Ishikawa (cell line): ENCODE measurements around the gene EDEM1.

Source experiments
- CREB1 ChIP-seq: IDR thresholded peaks from 2 replicates; pipeline ENCODE4 v1.6.1; 2012; ENCODE audit warnings: low read depth
- EP300 ChIP-seq: IDR thresholded peaks from 2 replicates; pipeline ENCODE4 v1.6.1; 2012; ENCODE audit warnings: borderline replicate concordance
- FOXM1 ChIP-seq: IDR thresholded peaks from 2 replicates; pipeline ENCODE4 v1.6.1; 2012; ENCODE audit warnings: low read depth, borderline replicate concordance
- NFIC ChIP-seq: IDR thresholded peaks from 2 replicates; pipeline ENCODE4 v1.6.1; 2012
- TAF1 ChIP-seq: IDR thresholded peaks from 2 replicates; pipeline ENCODE4 v1.6.1; 2012; ENCODE audit warnings: low read depth, mild to moderate bottlenecking
- TEAD4 ChIP-seq: IDR thresholded peaks from 2 replicates; pipeline ENCODE4 v1.6.1; 2012
- YY1 ChIP-seq: IDR thresholded peaks from 2 replicates; pipeline ENCODE4 v1.6.1; 2012; ENCODE audit warnings: low read depth
- ZBTB7A ChIP-seq: IDR thresholded peaks from 2 replicates; pipeline ENCODE4 v1.6.1; 2012; ENCODE audit warnings: low read depth
- TF ChIP-seq, protein P1 (sequence below): IDR thresholded peaks from 2 replicates; pipeline ENCODE4 v1.6.1; 2012
- TF ChIP-seq, protein P2 (sequence below): IDR thresholded peaks from 2 replicates; pipeline ENCODE4 v1.6.1; 2012; ENCODE audit warnings: low read depth, mild to moderate bottlenecking
- TF ChIP-seq, protein P3 (sequence below): IDR thresholded peaks from 2 replicates; pipeline ENCODE4 v1.6.1; 2012

- TF ChIP-seq YY1 (no peak), TAF1 (no peak), ZBTB7A (no peak), CREB1 (no peak), TEAD4 (no peak), NFIC (no peak), FOXM1 (no peak), EP300 (no peak)
- TF ChIP-seq, protein P1, sequence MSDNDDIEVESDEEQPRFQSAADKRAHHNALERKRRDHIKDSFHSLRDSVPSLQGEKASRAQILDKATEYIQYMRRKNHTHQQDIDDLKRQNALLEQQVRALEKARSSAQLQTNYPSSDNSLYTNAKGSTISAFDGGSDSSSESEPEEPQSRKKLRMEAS, result no peak
- TF ChIP-seq, protein P2, sequence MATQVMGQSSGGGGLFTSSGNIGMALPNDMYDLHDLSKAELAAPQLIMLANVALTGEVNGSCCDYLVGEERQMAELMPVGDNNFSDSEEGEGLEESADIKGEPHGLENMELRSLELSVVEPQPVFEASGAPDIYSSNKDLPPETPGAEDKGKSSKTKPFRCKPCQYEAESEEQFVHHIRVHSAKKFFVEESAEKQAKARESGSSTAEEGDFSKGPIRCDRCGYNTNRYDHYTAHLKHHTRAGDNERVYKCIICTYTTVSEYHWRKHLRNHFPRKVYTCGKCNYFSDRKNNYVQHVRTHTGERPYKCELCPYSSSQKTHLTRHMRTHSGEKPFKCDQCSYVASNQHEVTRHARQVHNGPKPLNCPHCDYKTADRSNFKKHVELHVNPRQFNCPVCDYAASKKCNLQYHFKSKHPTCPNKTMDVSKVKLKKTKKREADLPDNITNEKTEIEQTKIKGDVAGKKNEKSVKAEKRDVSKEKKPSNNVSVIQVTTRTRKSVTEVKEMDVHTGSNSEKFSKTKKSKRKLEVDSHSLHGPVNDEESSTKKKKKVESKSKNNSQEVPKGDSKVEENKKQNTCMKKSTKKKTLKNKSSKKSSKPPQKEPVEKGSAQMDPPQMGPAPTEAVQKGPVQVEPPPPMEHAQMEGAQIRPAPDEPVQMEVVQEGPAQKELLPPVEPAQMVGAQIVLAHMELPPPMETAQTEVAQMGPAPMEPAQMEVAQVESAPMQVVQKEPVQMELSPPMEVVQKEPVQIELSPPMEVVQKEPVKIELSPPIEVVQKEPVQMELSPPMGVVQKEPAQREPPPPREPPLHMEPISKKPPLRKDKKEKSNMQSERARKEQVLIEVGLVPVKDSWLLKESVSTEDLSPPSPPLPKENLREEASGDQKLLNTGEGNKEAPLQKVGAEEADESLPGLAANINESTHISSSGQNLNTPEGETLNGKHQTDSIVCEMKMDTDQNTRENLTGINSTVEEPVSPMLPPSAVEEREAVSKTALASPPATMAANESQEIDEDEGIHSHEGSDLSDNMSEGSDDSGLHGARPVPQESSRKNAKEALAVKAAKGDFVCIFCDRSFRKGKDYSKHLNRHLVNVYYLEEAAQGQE, result no peak
- TF ChIP-seq, protein P3, sequence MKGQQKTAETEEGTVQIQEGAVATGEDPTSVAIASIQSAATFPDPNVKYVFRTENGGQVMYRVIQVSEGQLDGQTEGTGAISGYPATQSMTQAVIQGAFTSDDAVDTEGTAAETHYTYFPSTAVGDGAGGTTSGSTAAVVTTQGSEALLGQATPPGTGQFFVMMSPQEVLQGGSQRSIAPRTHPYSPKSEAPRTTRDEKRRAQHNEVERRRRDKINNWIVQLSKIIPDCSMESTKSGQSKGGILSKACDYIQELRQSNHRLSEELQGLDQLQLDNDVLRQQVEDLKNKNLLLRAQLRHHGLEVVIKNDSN, result no peak
Observed at GRCh38 chr3:5172018-5172417, 15.5 kb upstream of the EDEM1 start.
